Spleen (tissue), 11 donors: ENCODE results near the gene SCN2A. TPM values are rescaled to one million over a fixed set of nuclear protein-coding genes. Genes with fewer than 3 reads are reported as not detected.

Experiments
- DNase-seq: peaks from one replicate; pipeline ENCODE4 v3.0.0-alpha.2; 2020
- H3K27ac ChIP-seq, 8 donors: fragments of 200-600 bp; sonication (generic) in 7 of 8; 1 replicate in 4 of 8; 2 replicates in 4 of 8; pipeline versions ENCODE4 v1.5.0 to v1.8.0; 2016 to 2021; ENCODE audit warnings: inconsistent platforms in 4 of 8, mild to moderate bottlenecking in 4 of 8, moderate library complexity in 1 of 8
- H3K27me3 ChIP-seq, 7 donors: fragments of 200-600 bp; sonication (generic) in 6 of 7; replicated peaks in 1 of 7; 1 replicate in 4 of 7; 2 replicates in 3 of 7; pipeline versions ENCODE4 v1.5.0 to v1.8.0; 2016 to 2021; ENCODE audit warnings: inconsistent platforms in 3 of 7, mild to moderate bottlenecking in 1 of 7
- H3K36me3 ChIP-seq, 6 donors: fragments of 200-600 bp; sonication (generic) in 5 of 6; 1 replicate in 4 of 6; 2 replicates in 2 of 6; pipeline versions ENCODE4 v1.5.0 to v1.8.0; 2016 to 2021; ENCODE audit warnings: inconsistent platforms in 2 of 6
- H3K4me1 ChIP-seq, 6 donors: fragments of 200-600 bp; sonication (generic) in 5 of 6; 1 replicate in 3 of 6; 2 replicates in 3 of 6; pipeline versions ENCODE4 v1.5.0 to v1.8.0; 2016 to 2021; ENCODE audit warnings: inconsistent platforms in 3 of 6
- H3K4me3 ChIP-seq, 8 donors: fragments of 200-600 bp; sonication (generic) in 7 of 8; 1 replicate in 4 of 8; 2 replicates in 4 of 8; pipeline versions ENCODE4 v1.5.0 to v1.8.0; 2016 to 2021; ENCODE audit warnings: inconsistent platforms in 4 of 8, mild to moderate bottlenecking in 4 of 8, moderate library complexity in 2 of 8
- H3K9me3 ChIP-seq, 8 donors: fragments of 200-600 bp; sonication (generic) in 7 of 8; 1 replicate in 4 of 8; 2 replicates in 4 of 8; pipeline versions ENCODE4 v1.5.0 to v1.8.0; 2016 to 2021; ENCODE audit warnings: inconsistent platforms in 4 of 8
- POLR2A ChIP-seq, 3 donors: fragments of 450-650 bp; IDR thresholded peaks; one replicate each; pipeline ENCODE4 v1.5.1; 2017; ENCODE audit warnings: antibody characterized with exemption in 3 of 3, mild to moderate bottlenecking in 1 of 3
- POLR2AphosphoS5 ChIP-seq, 3 donors: sonication (generic); formaldehyde crosslinking; IDR thresholded peaks; one replicate each; pipeline ENCODE4 v1.5.1; 2017; ENCODE audit warnings: antibody characterized with exemption in 3 of 3
- WGBS, 5 donors: extraction: QIAGEN DNeasy Blood & Tissue Kit in 3 of 5; methylation state at CpG; one replicate each; pipeline versions ENCODE4 v1.1.5 to v1.1.7; 2013 to 2018; 5-methylcytosine and 5-hydroxymethylcytosine counted together
- intact Hi-C: fragments of 100-400 bp; cut with DNase I; formaldehyde crosslinking; loops from one replicate; pipeline ENCODE4 v1.15.0; 2023; ENCODE audit warnings: low total_unique reads
- polyA plus RNA-seq, 3 donors: library from polyadenylated mRNA; stranded (reverse); fragments of 200-250 nt; gene quantifications; one replicate each; pipeline ENCODE4 v1.2.1, GENCODE V29; 2013
- total RNA-seq, 7 donors: library from RNA; depleted of rRNA in 3 of 7; stranded (reverse); fragments of >200 nt in 3 of 7; fragmentation: NEBNext Ultra II Directional in 4 of 7; extraction: Animal tissue kit (Norgen Biotek cat#: 25700) in 4 of 7; gene quantifications; one replicate each; pipeline versions ENCODE4 v1.1.0 to v1.2.1, GENCODE V29; 2016 to 2021
- TF ChIP-seq, protein P1 (sequence below), 11 experiments: fragments of 200-600 bp in 7 of 11; fragments of 450-650 bp in 4 of 11; sonication (generic) in 4 of 11; IDR thresholded peaks in 8 of 11; conservative IDR thresholded peaks in 3 of 11; 1 replicate in 7 of 11; 2 replicates in 4 of 11; pipeline versions ENCODE4 v1.4.0 to v1.8.0; 2016 to 2021; ENCODE audit warnings: antibody characterized with exemption in 11 of 11, inconsistent platforms in 4 of 11, mild to moderate bottlenecking in 1 of 11
- donor health status: healthy with polysubstance abuse.
- donor health status: DM: no; HTN: no; CAD: no; lungs with moderate emphysema.
- donor health status: DM: no; HTN: no; CAD: no.
- donor health status: Bipolar disorder and iron deficiency.
- donor health status: healthy.
- donor health status: DM: no; HTN: no; CAD: no.
- donor health status: DM: yes; HTN: yes; CAD: no.

The SCN2A gene
- total and polyA plus RNA-seq, 10 donors: 0.14 to 1.2 (median 0.28) TPM

DNA sequence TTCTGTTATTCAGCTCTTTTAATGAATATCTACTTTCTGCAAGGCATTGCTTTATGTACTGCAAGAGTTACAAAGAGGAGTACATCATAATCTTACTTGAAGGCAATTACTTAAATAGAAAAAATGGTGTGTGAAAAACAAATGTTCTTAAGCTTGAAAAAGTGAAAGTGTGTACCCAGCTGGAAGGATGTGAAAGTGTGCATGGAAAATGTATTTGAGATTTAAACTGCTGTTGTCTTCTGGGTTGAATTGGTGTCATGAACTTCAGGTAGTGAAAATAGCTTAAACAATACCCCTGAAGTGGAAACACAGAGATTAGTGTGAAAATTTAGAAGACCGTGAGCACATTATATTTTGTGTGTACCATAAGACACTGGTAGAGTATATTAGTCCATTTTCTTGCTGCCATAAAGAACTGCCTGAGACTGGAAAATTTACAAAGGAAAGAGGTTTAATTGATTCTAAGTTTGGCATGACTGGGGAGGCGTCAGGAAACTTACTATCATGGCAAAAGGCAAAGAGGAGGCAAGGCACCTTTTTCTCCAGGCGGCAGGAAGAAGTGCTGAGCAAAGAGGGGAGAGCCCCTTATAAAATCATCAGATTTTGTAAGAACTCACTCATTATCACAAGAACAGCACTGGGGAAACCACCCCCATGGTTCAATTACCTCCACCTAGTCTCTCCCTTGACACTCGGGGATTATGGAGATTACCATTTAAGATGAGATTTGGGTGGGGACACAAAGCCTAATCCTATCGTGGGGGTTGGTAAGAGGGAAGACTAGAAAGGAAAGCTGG lies 38.8 kb downstream of the SCN2A start:
- H3K9me3 ChIP-seq: no peaks in the 10 kb centered on the region
- H3K27me3 ChIP-seq: no peaks in the 10 kb centered on the region
- H3K4me3 ChIP-seq: no peak overlapping the region
- TF ChIP-seq POLR2A (IDR thresholded peaks at IDR 0.05): no peak
- TF ChIP-seq, protein P1, sequence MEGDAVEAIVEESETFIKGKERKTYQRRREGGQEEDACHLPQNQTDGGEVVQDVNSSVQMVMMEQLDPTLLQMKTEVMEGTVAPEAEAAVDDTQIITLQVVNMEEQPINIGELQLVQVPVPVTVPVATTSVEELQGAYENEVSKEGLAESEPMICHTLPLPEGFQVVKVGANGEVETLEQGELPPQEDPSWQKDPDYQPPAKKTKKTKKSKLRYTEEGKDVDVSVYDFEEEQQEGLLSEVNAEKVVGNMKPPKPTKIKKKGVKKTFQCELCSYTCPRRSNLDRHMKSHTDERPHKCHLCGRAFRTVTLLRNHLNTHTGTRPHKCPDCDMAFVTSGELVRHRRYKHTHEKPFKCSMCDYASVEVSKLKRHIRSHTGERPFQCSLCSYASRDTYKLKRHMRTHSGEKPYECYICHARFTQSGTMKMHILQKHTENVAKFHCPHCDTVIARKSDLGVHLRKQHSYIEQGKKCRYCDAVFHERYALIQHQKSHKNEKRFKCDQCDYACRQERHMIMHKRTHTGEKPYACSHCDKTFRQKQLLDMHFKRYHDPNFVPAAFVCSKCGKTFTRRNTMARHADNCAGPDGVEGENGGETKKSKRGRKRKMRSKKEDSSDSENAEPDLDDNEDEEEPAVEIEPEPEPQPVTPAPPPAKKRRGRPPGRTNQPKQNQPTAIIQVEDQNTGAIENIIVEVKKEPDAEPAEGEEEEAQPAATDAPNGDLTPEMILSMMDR (IDR thresholded peaks at IDR 0.05 in 8 of 11, conservative IDR thresholded peaks at IDR 0.05 in 3 of 11): no peak
- TF ChIP-seq POLR2AphosphoS5 (IDR thresholded peaks at IDR 0.05): no peak
- no peak for DNase-seq
- peak overlapping the region in 1 of 8 donors; percentile 13 for H3K27ac ChIP-seq
- no peaks in the 10 kb centered on the region for H3K36me3 ChIP-seq
- peaks cover 0 to 7% (median 0%) of the 10 kb centered on the region in 6 donors for H3K4me1 ChIP-seq
- intact Hi-C loops: no loop called here
- 51 to 70% (median 67%) methylated on average over 5 of the region's 5 CpGs for WGBS, 5 donors

DNA sequence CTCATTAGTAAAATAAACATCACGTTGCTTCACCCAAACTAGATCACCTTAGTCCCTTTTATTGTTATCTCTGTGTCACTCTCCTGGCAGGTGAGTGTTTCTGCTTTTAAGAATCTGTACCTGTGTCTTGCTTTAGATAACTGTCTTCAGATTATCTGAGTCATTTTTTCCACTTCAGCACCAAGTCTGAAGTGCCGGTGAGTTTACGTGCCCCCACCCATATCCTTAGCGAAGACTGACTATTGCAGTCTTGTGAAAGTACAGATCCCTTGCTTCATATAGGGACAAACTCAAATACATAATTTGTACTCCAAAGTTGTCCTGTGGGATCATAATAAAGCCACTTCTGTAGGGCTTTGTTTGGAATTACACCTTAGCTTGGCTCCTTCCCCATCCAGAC lies 41.1 kb downstream of the SCN2A start:
- no peak overlapping the region for H3K4me3 ChIP-seq
- no peaks in the 10 kb centered on the region for H3K27me3 ChIP-seq
- H3K36me3 ChIP-seq: no peaks in the 10 kb centered on the region
- intact Hi-C loops: no loop called here
- H3K9me3 ChIP-seq: no peaks in the 10 kb centered on the region
- DNase-seq: no peak
- H3K27ac ChIP-seq: no peak overlapping the region
- WGBS, 5 donors: 80 to 93% (median 87%) methylated on average over 4 of the region's 4 CpGs
- no peaks in the 10 kb centered on the region for H3K4me1 ChIP-seq
- TF ChIP-seq POLR2AphosphoS5 (IDR thresholded peaks at IDR 0.05): no peak
- TF ChIP-seq, protein P1 (IDR thresholded peaks at IDR 0.05 in 8 of 11, conservative IDR thresholded peaks at IDR 0.05 in 3 of 11): no peak
- TF ChIP-seq POLR2A (IDR thresholded peaks at IDR 0.05): no peak

DNA sequence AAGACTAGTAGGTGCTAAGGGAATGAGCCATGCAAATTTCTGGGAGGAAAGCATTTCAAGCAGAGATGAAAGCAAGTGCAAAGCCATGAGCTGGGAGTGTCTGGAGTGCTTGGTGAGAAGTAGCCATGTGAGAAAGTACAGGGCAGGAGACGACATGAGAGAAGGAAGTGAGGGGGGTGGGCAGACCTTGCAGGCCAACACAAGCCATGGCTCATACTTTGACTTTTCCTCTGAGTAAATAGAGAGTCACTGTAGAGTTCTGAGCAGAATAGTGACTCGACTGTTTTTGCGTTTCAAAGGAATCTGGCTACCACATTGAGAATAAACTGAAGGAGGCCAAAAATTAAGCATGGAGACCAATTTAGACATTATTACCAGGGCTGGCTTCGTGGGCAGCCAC lies 42.2 kb downstream of the SCN2A start:
- Histone ChIP-seq H3K36me3 (no peaks in the 10 kb centered on the region), H3K27me3 (no peaks in the 10 kb centered on the region), H3K9me3 (no peaks in the 10 kb centered on the region), H3K27ac (no peak overlapping the region), H3K4me3 (no peak overlapping the region), H3K4me1 (no peaks in the 10 kb centered on the region)
- no peak for TF ChIP-seq POLR2A (IDR thresholded peaks at IDR 0.05)
- TF ChIP-seq, protein P1 (IDR thresholded peaks at IDR 0.05 in 8 of 11, conservative IDR thresholded peaks at IDR 0.05 in 3 of 11): no peak
- no peak for TF ChIP-seq POLR2AphosphoS5 (IDR thresholded peaks at IDR 0.05)
- DNase-seq: no peak
- intact Hi-C loops: no loop called here
- WGBS, 5 donors: 70 to 79% (median 72%) methylated on average over 4 of the region's 4 CpGs

DNA sequence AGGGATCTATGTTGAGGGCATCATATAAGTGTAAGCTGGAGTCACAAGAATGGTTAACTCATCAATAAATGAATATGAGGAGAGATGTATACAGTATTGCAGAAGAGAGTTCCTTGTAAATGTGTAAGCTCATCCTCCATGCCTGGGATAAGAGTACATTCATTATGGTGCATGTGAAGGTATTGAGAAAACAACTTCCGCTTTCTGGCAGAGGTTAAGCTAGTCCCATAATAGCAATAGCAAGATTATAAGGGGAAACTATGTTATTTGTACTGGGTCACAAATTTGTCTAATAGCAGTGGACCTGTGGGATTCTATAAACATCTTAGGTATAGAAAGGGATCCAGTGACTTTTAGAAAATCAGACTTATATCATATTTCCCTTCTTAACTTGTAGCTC lies 44.1 kb downstream of the SCN2A start:
- TF ChIP-seq, protein P1 (IDR thresholded peaks at IDR 0.05 in 8 of 11, conservative IDR thresholded peaks at IDR 0.05 in 3 of 11): no peak
- TF ChIP-seq POLR2AphosphoS5 (IDR thresholded peaks at IDR 0.05) (no peak), POLR2A (IDR thresholded peaks at IDR 0.05) (no peak)
- H3K27me3 ChIP-seq: no peaks in the 10 kb centered on the region
- 81 to 100% (median 88%) methylated on average over 1 of the region's 1 CpG for whole genome bisulfite sequencing, 5 donors
- H3K4me3 ChIP-seq: no peak overlapping the region
- intact Hi-C loops: no loop called here
- H3K9me3 ChIP-seq: no peaks in the 10 kb centered on the region
- DNase-seq: no peak
- no peak overlapping the region for H3K27ac ChIP-seq
- no peaks in the 10 kb centered on the region for H3K4me1 ChIP-seq
- no peaks in the 10 kb centered on the region for H3K36me3 ChIP-seq
